ENCODE results near the gene LINC00632. TPM values are rescaled to one million over a fixed set of nuclear protein-coding genes. Genes with fewer than 3 reads are reported as not detected.
A peak's percentile ranks its signal among the peaks of the same experiment; 100 is the strongest.
"Not testable (repeated sequence)": the region's sequence is repeated elsewhere in the genome, so short reads cannot be mapped to it uniquely, and the experiment has no call there.

Gene LINC00632
- total RNA-seq (ENCODE audit: low replicate concordance): 10.9 and 17.1 TPM in 2 replicates

GRCh38 chrX:140709421-140709846, at the start of gene LINC00632:
LINC00632 (plus strand) TSS chrX:140709759.
- no peak for TF ChIP-seq CTCF (IDR thresholded peaks at IDR 0.05; ENCODE audit: insufficient read depth, low read length)
- no peak for DNase-seq (ENCODE audit: low read depth)
- H3K4me3 ChIP-seq (ENCODE audit: low read depth, low read length): no peak within 1 kb of the TSS

GRCh38 chrX:140661643-140662042, 47.9 kb upstream of the LINC00632 start:
- H3K4me3 ChIP-seq (ENCODE audit: low read depth, low read length): no peak overlapping the region
- DNase-seq (ENCODE audit: low read depth): peak; percentile 1
- no peak for TF ChIP-seq CTCF (IDR thresholded peaks at IDR 0.05; ENCODE audit: insufficient read depth, low read length)

GRCh38 chrX:140664939-140665338, 44.6 kb upstream of the LINC00632 start:
- H3K4me3 ChIP-seq (ENCODE audit: low read depth, low read length): no peak overlapping the region
- TF ChIP-seq CTCF (IDR thresholded peaks at IDR 0.05; ENCODE audit: insufficient read depth, low read length): peak; percentile 26
- DNase-seq (ENCODE audit: low read depth): peak; percentile 40

GRCh38 chrX:140672840-140673731, 36.5 kb upstream of the LINC00632 start:
- TF ChIP-seq CTCF (IDR thresholded peaks at IDR 0.05; ENCODE audit: insufficient read depth, low read length): no peak
- H3K4me3 ChIP-seq (ENCODE audit: low read depth, low read length): no peak overlapping the region
- no peak for DNase-seq (ENCODE audit: low read depth)

DNA sequence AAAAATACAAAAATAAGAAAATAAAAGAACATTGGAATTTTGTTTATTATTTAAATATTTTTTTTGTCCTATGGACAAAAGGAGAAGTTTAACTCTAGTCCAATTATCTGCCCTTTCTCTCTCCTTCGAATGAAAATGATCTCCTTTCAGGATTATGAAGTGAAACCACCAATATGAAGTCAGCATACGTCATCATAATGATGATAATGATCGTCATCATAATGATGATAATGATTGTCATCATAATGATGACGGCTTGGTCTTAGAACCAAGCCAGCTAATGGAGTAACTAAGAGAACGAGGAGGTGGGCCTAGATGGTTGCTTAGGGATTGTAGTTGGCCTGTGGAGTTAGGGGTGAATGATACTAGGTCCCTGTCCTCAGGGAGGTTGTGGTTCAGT, 21.9 kb upstream of the LINC00632 start:
- TF ChIP-seq CTCF (IDR thresholded peaks at IDR 0.05; ENCODE audit: insufficient read depth, low read length): no peak
- no peak overlapping the region for H3K4me3 ChIP-seq (ENCODE audit: low read depth, low read length)
- no peak for DNase-seq (ENCODE audit: low read depth)

GRCh38 chrX:140691596-140691995, 18.0 kb upstream of the LINC00632 start:
- H3K4me3 ChIP-seq (ENCODE audit: low read depth, low read length); DNase-seq (ENCODE audit: low read depth): not testable (repeated sequence)

DNA sequence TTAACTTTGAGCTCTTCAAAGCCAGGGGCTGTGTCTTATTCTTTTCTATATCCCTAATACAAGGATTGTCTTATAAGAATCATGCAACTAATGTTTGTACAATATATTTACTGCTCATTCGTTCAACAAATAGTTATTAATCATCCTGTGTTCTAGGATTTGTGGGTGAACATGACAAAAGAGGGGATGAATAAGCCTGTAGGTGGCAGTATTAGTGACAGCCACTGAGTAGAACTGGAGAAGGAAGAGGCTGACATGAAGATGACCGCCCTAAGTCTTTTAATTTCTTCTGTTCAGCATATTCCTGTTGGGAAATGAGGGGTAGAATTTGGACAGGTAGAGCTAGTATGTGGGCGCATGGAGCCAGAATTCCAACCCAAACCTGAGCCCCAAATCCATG, 11.9 kb upstream of the LINC00632 start:
- TF ChIP-seq CTCF (IDR thresholded peaks at IDR 0.05; ENCODE audit: insufficient read depth, low read length): no peak
- no peak for DNase-seq (ENCODE audit: low read depth)
- no peak overlapping the region for H3K4me3 ChIP-seq (ENCODE audit: low read depth, low read length)

All from fibroblast of the aortic adventitia (primary cell).